ENCODE results near the gene RPS16. TPM values are rescaled to one million over a fixed set of nuclear protein-coding genes. Genes with fewer than 3 reads are reported as not detected.
A peak's percentile ranks its signal among the peaks of the same experiment; 100 is the strongest.

The RPS16 gene
- total and polyA plus RNA-seq, 2 of the 13 experiments (the other 11 are each of a cell fraction or from before 2014, with no cell fraction given), result 488 to 2,583 TPM

DNA sequence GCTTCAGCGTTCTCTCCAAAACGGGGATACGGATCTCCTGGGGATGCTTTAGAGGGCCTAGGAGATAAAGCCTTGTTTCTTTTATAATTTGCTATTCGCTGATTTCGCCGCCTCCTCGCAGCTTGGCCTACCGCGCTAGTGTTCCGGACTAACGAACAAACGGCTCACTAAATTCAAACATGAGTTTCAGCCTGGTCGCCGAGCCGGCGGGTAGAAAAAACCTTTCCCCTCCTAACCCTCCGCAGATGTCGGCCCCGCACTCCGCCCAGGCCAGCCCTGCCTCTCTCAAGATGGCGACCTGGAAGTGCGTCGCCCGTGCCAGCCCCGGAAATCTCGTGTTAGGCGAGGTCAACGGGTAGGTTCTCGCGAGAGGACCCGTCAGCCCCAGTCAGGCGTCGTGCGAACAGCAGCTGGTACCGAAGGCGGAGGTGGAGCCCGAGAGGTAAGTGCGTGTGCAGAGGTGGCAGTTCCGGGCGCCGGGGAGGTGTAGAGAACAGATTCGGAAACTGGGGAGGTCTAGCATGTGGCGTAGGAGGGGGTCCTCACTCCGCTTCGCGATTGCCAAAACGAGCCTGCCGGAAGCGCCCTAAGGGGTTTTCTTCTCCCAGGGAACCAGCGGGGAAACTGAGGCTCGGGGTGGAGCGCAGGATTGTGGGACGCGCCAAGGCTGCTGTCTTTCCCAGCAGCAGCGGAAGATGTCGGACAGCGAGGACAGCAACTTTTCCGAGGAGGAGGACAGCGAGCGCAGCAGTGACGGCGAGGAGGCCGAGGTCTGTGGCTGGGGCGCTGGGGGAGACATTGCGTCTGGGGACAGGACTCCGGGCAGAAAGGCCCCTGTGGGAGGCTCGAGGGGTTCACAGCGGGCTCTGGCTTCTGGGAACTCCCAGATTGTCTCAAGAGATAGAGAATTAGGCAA, 9.7 kb upstream of the RPS16 start, which contains the start of gene SUPT5H (continued):
- TF ChIP-seq, protein P1, sequence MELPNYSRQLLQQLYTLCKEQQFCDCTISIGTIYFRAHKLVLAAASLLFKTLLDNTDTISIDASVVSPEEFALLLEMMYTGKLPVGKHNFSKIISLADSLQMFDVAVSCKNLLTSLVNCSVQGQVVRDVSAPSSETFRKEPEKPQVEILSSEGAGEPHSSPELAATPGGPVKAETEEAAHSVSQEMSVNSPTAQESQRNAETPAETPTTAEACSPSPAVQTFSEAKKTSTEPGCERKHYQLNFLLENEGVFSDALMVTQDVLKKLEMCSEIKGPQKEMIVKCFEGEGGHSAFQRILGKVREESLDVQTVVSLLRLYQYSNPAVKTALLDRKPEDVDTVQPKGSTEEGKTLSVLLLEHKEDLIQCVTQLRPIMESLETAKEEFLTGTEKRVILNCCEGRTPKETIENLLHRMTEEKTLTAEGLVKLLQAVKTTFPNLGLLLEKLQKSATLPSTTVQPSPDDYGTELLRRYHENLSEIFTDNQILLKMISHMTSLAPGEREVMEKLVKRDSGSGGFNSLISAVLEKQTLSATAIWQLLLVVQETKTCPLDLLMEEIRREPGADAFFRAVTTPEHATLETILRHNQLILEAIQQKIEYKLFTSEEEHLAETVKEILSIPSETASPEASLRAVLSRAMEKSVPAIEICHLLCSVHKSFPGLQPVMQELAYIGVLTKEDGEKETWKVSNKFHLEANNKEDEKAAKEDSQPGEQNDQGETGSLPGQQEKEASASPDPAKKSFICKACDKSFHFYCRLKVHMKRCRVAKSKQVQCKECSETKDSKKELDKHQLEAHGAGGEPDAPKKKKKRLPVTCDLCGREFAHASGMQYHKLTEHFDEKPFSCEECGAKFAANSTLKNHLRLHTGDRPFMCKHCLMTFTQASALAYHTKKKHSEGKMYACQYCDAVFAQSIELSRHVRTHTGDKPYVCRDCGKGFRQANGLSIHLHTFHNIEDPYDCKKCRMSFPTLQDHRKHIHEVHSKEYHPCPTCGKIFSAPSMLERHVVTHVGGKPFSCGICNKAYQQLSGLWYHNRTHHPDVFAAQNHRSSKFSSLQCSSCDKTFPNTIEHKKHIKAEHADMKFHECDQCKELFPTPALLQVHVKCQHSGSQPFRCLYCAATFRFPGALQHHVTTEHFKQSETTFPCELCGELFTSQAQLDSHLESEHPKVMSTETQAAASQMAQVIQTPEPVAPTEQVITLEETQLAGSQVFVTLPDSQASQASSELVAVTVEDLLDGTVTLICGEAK (IDR thresholded peaks at IDR 0.05), result no peak
- TF ChIP-seq, protein P1 (CRISPR knock-in tag; IDR thresholded peaks at IDR 0.05), result peak; percentile 14; the same call in 1 of the 2 replicates
- TF ChIP-seq TCF12 (IDR thresholded peaks at IDR 0.05) (no peak), TCF12 (CRISPR knock-in tag; IDR thresholded peaks at IDR 0.05) (no peak), NFRKB (IDR thresholded peaks at IDR 0.05) (peak; percentile 73; the same call in 1 of the 2 replicates), ZNF432 (CRISPR knock-in tag; IDR thresholded peaks at IDR 0.05; ENCODE audit: borderline replicate concordance) (no peak), ZSCAN31 (CRISPR knock-in tag; IDR thresholded peaks at IDR 0.05; ENCODE audit: low read depth) (peak; percentile 42; the same call in 1 of the 2 replicates), ATF7-NPFF (CRISPR knock-in tag; IDR thresholded peaks at IDR 0.05; ENCODE audit: low read depth) (peak; percentile 70; the same call in 1 of the 2 replicates), GZF1 (CRISPR knock-in tag; IDR thresholded peaks at IDR 0.05) (0 out of 2 replicates have a peak, but pooled peaks have one; percentile 28), MZF1 (CRISPR knock-in tag; IDR thresholded peaks at IDR 0.05; ENCODE audit: borderline replicate concordance) (no peak), MAZ (IDR thresholded peaks at IDR 0.05; ENCODE audit: borderline replicate concordance, low read depth, low read length) (no peak), MAZ (CRISPR knock-in tag; IDR thresholded peaks at IDR 0.05; ENCODE audit: low read depth) (no peak)
- TF ChIP-seq, protein P2, sequence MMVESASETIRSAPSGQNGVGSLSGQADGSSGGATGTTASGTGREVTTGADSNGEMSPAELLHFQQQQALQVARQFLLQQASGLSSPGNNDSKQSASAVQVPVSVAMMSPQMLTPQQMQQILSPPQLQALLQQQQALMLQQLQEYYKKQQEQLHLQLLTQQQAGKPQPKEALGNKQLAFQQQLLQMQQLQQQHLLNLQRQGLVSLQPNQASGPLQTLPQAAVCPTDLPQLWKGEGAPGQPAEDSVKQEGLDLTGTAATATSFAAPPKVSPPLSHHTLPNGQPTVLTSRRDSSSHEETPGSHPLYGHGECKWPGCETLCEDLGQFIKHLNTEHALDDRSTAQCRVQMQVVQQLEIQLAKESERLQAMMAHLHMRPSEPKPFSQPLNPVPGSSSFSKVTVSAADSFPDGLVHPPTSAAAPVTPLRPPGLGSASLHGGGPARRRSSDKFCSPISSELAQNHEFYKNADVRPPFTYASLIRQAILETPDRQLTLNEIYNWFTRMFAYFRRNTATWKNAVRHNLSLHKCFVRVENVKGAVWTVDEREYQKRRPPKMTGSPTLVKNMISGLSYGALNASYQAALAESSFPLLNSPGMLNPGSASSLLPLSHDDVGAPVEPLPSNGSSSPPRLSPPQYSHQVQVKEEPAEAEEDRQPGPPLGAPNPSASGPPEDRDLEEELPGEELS (CRISPR knock-in tag; IDR thresholded peaks at IDR 0.05), result no peak
- TF ChIP-seq, protein P3, sequence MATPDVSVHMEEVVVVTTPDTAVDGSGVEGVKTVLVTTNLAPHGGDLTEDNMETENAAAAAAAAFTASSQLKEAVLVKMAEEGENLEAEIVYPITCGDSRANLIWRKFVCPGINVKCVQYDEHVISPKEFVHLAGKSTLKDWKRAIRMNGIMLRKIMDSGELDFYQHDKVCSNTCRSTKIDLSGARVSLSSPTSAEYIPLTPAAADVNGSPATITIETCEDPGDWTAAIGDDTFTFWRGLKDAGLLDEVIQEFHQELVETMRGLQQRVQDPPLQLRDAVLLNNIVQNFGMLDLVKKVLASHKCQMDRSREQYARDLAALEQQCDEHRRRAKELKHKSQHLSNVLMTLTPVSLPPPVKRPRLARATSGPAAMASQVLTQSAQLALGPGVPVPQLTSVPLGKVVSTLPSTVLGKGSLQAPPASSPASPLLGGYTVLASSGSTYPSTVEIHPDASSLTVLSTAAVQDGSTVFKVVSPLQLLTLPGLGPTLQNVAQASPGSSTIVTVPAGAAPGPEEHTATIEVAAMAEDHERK (CRISPR knock-in tag; IDR thresholded peaks at IDR 0.05; ENCODE audit: low read depth), result 0 out of 2 replicates have a peak, but pooled peaks have one; percentile 36

Measured in HepG2 (cell line).